ENCODE results near the gene SLC41A1.

SLC41A1 gene

GRCh38 chr1:205750138-205751035 is 62.6 kb downstream of the SLC41A1 start, which contains the start of gene NUCKS1:
NUCKS1 (minus strand) TSS chr1:205750182; CDS start chr1:205749973, 209 bp downstream.
- DNase-seq: peak; percentile 89

GRCh38 chr1:205749234-205750137 is 63.5 kb downstream of the SLC41A1 start:
- peak; percentile 94 for DNase-seq

GRCh38 chr1:205748403-205749233 is 64.4 kb downstream of the SLC41A1 start:
- DNase-seq: no peak

GRCh38 chr1:205746757-205747412 is 66.1 kb downstream of the SLC41A1 start:
- DNase-seq: no peak

- no peak for DNase-seq
These were observed 68.6 kb downstream of the SLC41A1 start for GRCh38 chr1:205744403-205744802.

GRCh38 chr1:205743977-205744376 is 69.0 kb downstream of the SLC41A1 start:
- no peak for DNase-seq

- DNase-seq: no peak
These were observed 71.3 kb downstream of the SLC41A1 start for GRCh38 chr1:205741681-205742080.

DNA sequence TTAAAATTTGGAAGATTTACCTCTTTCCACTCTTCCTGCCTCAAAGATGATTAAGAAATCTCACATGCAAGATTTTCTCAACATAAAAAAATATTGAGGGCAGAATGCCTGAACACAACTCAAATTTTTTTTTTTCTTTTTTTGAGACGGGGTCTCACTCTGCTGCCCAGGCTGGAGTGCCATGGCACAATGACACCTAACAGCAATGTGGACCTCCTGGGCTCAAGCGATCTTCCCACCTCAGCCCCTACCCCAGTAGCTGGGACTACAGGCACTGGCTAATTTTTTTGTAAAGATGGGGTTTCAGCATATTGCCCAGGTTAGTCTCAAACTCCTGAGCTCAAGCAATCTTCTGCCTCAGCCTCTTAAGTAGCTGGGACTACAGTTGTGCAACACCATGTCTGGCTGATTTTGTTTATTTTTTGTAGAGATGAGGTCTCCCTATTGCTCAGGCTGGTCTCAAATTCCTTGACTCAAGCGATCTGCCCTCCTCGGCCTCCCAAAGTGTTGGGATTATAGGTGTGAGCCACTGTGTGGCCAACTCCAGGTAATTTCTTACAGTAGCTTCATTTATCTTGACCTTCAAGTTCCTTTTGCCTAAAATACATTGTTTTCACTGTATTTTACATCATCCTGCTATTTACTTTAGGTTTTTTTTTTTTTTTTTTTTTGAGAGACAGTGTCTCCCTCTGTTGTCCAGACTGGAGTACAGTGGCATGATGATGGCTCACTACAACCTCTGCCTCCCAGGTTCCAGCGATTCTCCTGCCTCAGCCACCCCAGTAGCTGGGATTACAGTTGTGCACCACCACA is 73.4 kb downstream of the SLC41A1 start:
- no peak for DNase-seq

Data from stimulated activated CD4-positive, alpha-beta T cell treated with anti-CD3 and anti-CD28 coated beads, Interleukin-12 subunit alpha, Interleukin-12 subunit beta, amount 100 ng/mL, for 4 hours (primary cell).